Thyroid gland (tissue), 4 donors: ENCODE measurements around the gene FECH. TPM values are rescaled to one million over a fixed set of nuclear protein-coding genes. Genes with fewer than 3 reads are reported as not detected.
"Not testable (repeated sequence)": the region's sequence is repeated elsewhere in the genome, so short reads cannot be mapped to it uniquely, and the experiment has no call there.

Source experiments
- DNase-seq, 2 donors: peaks; one replicate each; pipeline ENCODE4 v3.0.0-alpha.2; 2019
- H3K27ac ChIP-seq, 3 donors: fragments of 200-600 bp; sonication (generic); 1 replicate in 2 of 3; 2 replicates in 1 of 3; pipeline ENCODE4 v1.5.1; 2016 to 2019; ENCODE audit warnings: mild to moderate bottlenecking in 1 of 3, moderate library complexity in 1 of 3
- H3K27me3 ChIP-seq: fragments of 200-600 bp; sonication (generic); one replicate; pipeline ENCODE4 v1.5.1; 2019
- H3K36me3 ChIP-seq, 2 donors: fragments of 200-600 bp; sonication (generic); one replicate each; pipeline ENCODE4 v1.5.1; 2016 to 2019
- H3K4me1 ChIP-seq, 2 donors: fragments of 200-600 bp; sonication (generic); one replicate each; pipeline ENCODE4 v1.5.1; 2017 to 2019
- H3K4me3 ChIP-seq, 3 donors: fragments of 200-600 bp; sonication (generic); replicated peaks in 1 of 3; 1 replicate in 2 of 3; 2 replicates in 1 of 3; pipeline ENCODE4 v1.5.1; 2016; ENCODE audit warnings: mild to moderate bottlenecking in 1 of 3
- H3K9me3 ChIP-seq: fragments of 200-600 bp; sonication (generic); one replicate; pipeline ENCODE4 v1.5.1; 2017
- POLR2A ChIP-seq, 2 donors: fragments of 450-650 bp; IDR thresholded peaks; one replicate each; pipeline ENCODE4 v1.6.1; 2017; ENCODE audit warnings: antibody characterized with exemption in 2 of 2, mild to moderate bottlenecking in 2 of 2, moderate library complexity in 1 of 2
- WGBS, 2 donors: methylation state at CpG; one replicate each; pipeline ENCODE4 v1.1.5; 2017; 5-methylcytosine and 5-hydroxymethylcytosine counted together
- intact Hi-C: fragments of 100-400 bp; cut with DNase I; formaldehyde crosslinking; loops from one replicate; pipeline ENCODE4 v1.15.1; 2023
- total RNA-seq, 4 donors: library from RNA; depleted of rRNA; stranded (reverse); fragments of >200 nt; gene quantifications; one replicate each; pipeline ENCODE4 v1.2.3, GENCODE V29; 2016
- TF ChIP-seq, protein P1 (sequence below), 6 experiments: fragments of 200-600 bp in 3 of 6; fragments of 450-650 bp in 3 of 6; sonication (generic) in 3 of 6; IDR thresholded peaks; one replicate each; pipeline ENCODE4 v1.5.1; 2016 to 2019; ENCODE audit warnings: antibody characterized with exemption in 6 of 6, mild to moderate bottlenecking in 2 of 6, inconsistent platforms in 1 of 6, moderate library complexity in 1 of 6

Gene FECH
- total RNA-seq, 4 donors from 2014 or later, result 65.7 to 168 (median 135) TPM

DNA sequence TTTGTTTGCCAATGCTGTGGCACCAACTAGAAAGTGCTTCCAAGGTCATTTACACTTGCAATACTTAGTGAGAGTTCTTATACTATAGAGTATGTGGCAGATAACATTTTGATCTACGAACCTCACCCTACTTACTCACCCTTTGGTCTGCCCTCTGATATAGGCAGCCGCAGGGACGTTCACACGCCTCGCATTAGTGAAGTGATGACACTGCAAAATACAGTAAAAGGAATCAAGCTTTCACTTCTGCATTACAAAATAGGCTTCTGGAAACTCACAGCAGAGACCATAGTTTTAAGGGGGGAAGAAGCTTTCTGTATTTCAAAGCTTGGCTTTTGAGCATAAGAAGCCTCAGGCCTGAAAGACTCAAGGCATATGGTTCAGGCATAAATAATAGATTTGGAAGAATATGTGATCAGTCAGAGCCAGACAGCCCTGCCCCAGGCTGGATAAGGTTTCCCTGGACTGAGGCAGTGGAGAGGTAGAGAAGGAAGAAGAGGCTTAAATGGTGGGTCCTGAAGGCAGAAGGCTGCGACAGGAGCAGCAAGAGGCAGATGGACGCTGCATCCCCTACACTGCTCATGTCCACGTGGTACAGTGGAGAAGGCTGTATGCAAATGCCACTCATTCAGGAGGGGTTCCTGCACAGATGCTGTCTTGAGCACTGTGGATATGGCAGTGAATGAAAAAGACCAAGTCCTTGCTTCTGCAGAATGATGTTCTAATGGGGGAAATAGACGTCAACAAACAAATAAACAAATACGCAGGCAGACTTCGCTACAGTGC lies 63.1 kb downstream of the FECH start:
- H3K9me3 ChIP-seq, result no peaks in the 10 kb centered on the region
- WGBS, 2 donors, result 82 to 84% methylated on average over 11 of the region's 11 CpGs
- intact Hi-C loops, result no loop called here
- TF ChIP-seq POLR2A (IDR thresholded peaks at IDR 0.05), result no peak
- TF ChIP-seq, protein P1, sequence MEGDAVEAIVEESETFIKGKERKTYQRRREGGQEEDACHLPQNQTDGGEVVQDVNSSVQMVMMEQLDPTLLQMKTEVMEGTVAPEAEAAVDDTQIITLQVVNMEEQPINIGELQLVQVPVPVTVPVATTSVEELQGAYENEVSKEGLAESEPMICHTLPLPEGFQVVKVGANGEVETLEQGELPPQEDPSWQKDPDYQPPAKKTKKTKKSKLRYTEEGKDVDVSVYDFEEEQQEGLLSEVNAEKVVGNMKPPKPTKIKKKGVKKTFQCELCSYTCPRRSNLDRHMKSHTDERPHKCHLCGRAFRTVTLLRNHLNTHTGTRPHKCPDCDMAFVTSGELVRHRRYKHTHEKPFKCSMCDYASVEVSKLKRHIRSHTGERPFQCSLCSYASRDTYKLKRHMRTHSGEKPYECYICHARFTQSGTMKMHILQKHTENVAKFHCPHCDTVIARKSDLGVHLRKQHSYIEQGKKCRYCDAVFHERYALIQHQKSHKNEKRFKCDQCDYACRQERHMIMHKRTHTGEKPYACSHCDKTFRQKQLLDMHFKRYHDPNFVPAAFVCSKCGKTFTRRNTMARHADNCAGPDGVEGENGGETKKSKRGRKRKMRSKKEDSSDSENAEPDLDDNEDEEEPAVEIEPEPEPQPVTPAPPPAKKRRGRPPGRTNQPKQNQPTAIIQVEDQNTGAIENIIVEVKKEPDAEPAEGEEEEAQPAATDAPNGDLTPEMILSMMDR (IDR thresholded peaks at IDR 0.05), result no peak
- no peaks in the 10 kb centered on the region for H3K4me1 ChIP-seq
- no peak for DNase-seq
- H3K27ac ChIP-seq, result no peak overlapping the region
- no peaks in the 10 kb centered on the region for H3K36me3 ChIP-seq
- H3K27me3 ChIP-seq, result no peaks in the 10 kb centered on the region
- no peak overlapping the region for H3K4me3 ChIP-seq

DNA sequence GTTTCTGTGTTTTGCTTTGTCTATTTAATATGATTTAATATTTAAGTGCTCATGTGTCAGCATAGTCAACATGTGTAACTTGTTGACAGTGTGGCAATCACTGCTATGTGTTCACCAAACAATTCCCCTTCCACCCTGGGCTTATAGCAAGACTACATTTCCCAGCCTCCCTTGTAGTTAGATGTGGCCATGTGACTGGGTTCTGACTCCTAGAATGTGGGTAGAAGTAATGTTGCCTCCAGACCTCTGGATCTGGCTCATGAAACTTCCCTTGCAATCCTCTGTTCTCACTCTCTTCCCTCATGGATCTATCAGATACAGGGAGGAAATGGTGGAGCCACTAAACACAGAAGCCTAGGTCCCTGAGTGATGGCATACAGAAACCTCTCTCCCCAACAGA lies 64.2 kb downstream of the FECH start:
- H3K9me3 ChIP-seq, H3K4me3 ChIP-seq, H3K27ac ChIP-seq, H3K27me3 ChIP-seq, intact Hi-C loops, H3K36me3 ChIP-seq, DNase-seq, H3K4me1 ChIP-seq: not testable (repeated sequence)

DNA sequence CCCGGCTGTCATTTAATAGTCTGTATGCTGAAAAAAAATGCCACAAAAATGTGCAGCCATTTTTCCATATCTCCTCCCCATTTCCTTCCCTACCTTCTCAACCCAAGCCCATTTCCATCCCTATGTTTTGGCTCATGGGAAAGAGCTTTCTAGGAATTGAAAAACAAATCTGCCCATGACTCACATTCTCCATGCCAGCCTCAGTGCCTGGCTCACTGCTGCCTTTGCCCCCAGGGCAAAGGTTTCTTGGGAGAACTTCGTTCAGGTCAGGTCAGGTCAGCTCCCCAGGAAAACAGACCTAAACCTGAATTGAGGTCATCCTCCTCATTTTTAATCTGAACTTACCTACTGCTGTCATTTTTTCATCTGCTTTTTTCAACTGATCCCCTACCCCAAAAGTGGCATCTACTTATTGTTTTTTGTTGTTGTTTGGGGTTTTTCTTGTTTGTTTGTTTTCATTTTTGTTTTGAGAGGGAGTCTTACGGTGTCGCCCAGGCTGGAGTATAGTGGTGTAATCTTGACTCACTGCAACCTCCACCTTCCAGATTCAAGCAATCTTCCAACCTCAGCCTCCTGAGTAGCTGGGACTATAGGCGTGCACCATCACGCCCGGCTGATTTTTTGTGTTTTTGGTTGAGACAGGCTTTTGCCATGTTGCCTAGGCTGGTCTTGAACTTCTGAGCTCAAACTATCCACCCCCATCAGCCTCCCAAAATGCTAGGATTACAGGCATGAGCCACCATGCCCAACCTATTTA lies 66.7 kb downstream of the FECH start:
- no peaks in the 10 kb centered on the region for H3K27me3 ChIP-seq
- no peak for TF ChIP-seq POLR2A (IDR thresholded peaks at IDR 0.05)
- TF ChIP-seq, protein P1 (IDR thresholded peaks at IDR 0.05), result no peak
- H3K4me3 ChIP-seq, result no peak overlapping the region
- H3K4me1 ChIP-seq, result no peaks in the 10 kb centered on the region
- no peak for DNase-seq
- 71% methylated on average over 7 of the region's 7 CpGs for WGBS, 2 donors
- H3K36me3 ChIP-seq, result no peaks in the 10 kb centered on the region
- intact Hi-C loops, result no loop called here
- no peak overlapping the region for H3K27ac ChIP-seq
- H3K9me3 ChIP-seq, result no peaks in the 10 kb centered on the region

DNA sequence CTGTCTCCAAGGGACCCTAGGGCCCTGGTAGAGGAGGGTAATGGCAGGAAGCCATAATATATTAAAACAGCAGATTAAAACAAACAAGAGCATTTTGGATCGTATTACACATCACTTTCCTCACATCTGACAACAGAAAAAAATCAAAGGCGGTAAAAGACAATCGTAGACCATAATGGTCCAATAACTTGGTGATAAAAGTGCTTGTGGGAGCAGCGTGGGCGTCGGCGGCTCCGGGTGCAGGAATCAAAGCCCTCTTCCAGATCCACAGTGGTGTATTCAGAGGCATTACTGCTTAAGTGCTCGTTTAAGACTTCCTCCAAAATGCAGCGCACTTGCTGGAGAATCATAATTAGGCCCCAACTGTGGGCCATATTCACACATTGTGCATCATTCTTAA lies 68.0 kb downstream of the FECH start:
- DNase-seq, result no peak
- no peaks in the 10 kb centered on the region for H3K9me3 ChIP-seq
- no peaks in the 10 kb centered on the region for H3K4me1 ChIP-seq
- 71 to 79% methylated on average over 10 of the region's 10 CpGs for WGBS, 2 donors
- no peaks in the 10 kb centered on the region for H3K27me3 ChIP-seq
- intact Hi-C loops, result no loop called here
- TF ChIP-seq, protein P1 (IDR thresholded peaks at IDR 0.05), result no peak
- no peak for TF ChIP-seq POLR2A (IDR thresholded peaks at IDR 0.05)
- H3K4me3 ChIP-seq, result no peak overlapping the region
- no peaks in the 10 kb centered on the region for H3K36me3 ChIP-seq
- no peak overlapping the region for H3K27ac ChIP-seq

DNA sequence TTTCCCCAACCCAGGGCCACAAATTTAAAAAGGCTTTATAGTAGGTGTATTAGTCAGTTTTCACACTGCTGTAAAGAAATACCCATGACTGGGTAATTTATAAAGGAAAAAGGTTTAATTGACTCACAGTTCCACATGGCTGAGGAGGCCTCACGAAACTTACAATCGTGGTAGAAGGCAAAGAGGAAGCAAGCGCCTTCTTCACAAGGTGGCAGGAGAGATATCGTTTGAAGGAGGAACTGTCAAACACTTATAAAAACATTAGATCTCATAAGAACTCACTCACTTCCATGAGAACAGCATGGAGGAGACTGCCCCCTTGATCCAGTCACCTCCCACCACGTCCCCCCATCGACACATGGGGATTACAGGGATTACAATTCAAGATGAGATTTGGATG lies 70.4 kb downstream of the FECH start:
- Histone ChIP-seq H3K27ac (no peak overlapping the region), H3K36me3 (no peaks in the 10 kb centered on the region), H3K4me3 (no peak overlapping the region), H3K4me1 (no peaks in the 10 kb centered on the region), H3K27me3 (no peaks in the 10 kb centered on the region), H3K9me3 (no peaks in the 10 kb centered on the region)
- no peak for DNase-seq
- 71 to 77% methylated on average over 6 of the region's 6 CpGs for WGBS, 2 donors
- intact Hi-C loops, result no loop called here
- TF ChIP-seq, protein P1 (IDR thresholded peaks at IDR 0.05), result no peak
- no peak for TF ChIP-seq POLR2A (IDR thresholded peaks at IDR 0.05)
